Measurements from ENCODE around the gene SDC4.

Gene SDC4

GRCh38 chr20:45317826-45318225 lies 30.4 kb downstream of the SDC4 start:
- H3K4me3 ChIP-seq (replicated peaks; ENCODE audit: low read depth, low read length): no peak overlapping the region
- DNase-seq (ENCODE audit: extremely low read depth, insufficient read length): no peak
- H3K27me3 ChIP-seq (replicated peaks; ENCODE audit: control insufficient read depth, insufficient read depth, low read length): no peaks in the 10 kb centered on the region; the same call in 1 of the 2 replicates
- no peaks in the 10 kb centered on the region for H3K36me3 ChIP-seq (ENCODE audit: control insufficient read depth, insufficient read depth, low read length)
- TF ChIP-seq, protein P1, sequence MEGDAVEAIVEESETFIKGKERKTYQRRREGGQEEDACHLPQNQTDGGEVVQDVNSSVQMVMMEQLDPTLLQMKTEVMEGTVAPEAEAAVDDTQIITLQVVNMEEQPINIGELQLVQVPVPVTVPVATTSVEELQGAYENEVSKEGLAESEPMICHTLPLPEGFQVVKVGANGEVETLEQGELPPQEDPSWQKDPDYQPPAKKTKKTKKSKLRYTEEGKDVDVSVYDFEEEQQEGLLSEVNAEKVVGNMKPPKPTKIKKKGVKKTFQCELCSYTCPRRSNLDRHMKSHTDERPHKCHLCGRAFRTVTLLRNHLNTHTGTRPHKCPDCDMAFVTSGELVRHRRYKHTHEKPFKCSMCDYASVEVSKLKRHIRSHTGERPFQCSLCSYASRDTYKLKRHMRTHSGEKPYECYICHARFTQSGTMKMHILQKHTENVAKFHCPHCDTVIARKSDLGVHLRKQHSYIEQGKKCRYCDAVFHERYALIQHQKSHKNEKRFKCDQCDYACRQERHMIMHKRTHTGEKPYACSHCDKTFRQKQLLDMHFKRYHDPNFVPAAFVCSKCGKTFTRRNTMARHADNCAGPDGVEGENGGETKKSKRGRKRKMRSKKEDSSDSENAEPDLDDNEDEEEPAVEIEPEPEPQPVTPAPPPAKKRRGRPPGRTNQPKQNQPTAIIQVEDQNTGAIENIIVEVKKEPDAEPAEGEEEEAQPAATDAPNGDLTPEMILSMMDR (IDR thresholded peaks at IDR 0.05; ENCODE audit: insufficient read depth, low read length, poor library complexity, severe bottlenecking): no peak

- Histone ChIP-seq H3K27me3 (replicated peaks; ENCODE audit: control insufficient read depth, insufficient read depth, low read length) (no peaks in the 10 kb centered on the region; the same call in 1 of the 2 replicates), H3K36me3 (ENCODE audit: control insufficient read depth, insufficient read depth, low read length) (no peaks in the 10 kb centered on the region), H3K4me3 (replicated peaks; ENCODE audit: low read depth, low read length) (no peak overlapping the region)
- TF ChIP-seq, protein P1 (IDR thresholded peaks at IDR 0.05; ENCODE audit: insufficient read depth, low read length, poor library complexity, severe bottlenecking): no peak
- no peak for DNase-seq (ENCODE audit: extremely low read depth, insufficient read length)
Measured at GRCh38 chr20:45316150-45317080, 31.8 kb downstream of the SDC4 start.

- H3K36me3 ChIP-seq (ENCODE audit: control insufficient read depth, insufficient read depth, low read length): no peaks in the 10 kb centered on the region
- no peaks in the 10 kb centered on the region; the same call in 1 of the 2 replicates for H3K27me3 ChIP-seq (replicated peaks; ENCODE audit: control insufficient read depth, insufficient read depth, low read length)
- DNase-seq (ENCODE audit: extremely low read depth, insufficient read length): no peak
- H3K4me3 ChIP-seq (replicated peaks; ENCODE audit: low read depth, low read length): no peak overlapping the region
- TF ChIP-seq, protein P1 (IDR thresholded peaks at IDR 0.05; ENCODE audit: insufficient read depth, low read length, poor library complexity, severe bottlenecking): no peak
Measured at GRCh38 chr20:45315672-45316071, 32.6 kb downstream of the SDC4 start.

GRCh38 chr20:45313943-45314342 lies 34.3 kb downstream of the SDC4 start:
- Histone ChIP-seq H3K4me3 (replicated peaks; ENCODE audit: low read depth, low read length) (no peak overlapping the region), H3K36me3 (ENCODE audit: control insufficient read depth, insufficient read depth, low read length) (no peaks in the 10 kb centered on the region), H3K27me3 (replicated peaks; ENCODE audit: control insufficient read depth, insufficient read depth, low read length) (no peaks in the 10 kb centered on the region; the same call in 1 of the 2 replicates)
- no peak for DNase-seq (ENCODE audit: extremely low read depth, insufficient read length)
- TF ChIP-seq, protein P1 (IDR thresholded peaks at IDR 0.05; ENCODE audit: insufficient read depth, low read length, poor library complexity, severe bottlenecking): no peak

- TF ChIP-seq, protein P1 (IDR thresholded peaks at IDR 0.05; ENCODE audit: insufficient read depth, low read length, poor library complexity, severe bottlenecking): no peak
- H3K36me3 ChIP-seq (ENCODE audit: control insufficient read depth, insufficient read depth, low read length): no peaks in the 10 kb centered on the region
- DNase-seq (ENCODE audit: extremely low read depth, insufficient read length): no peak
- no peak overlapping the region for H3K4me3 ChIP-seq (replicated peaks; ENCODE audit: low read depth, low read length)
- no peaks in the 10 kb centered on the region; the same call in 1 of the 2 replicates for H3K27me3 ChIP-seq (replicated peaks; ENCODE audit: control insufficient read depth, insufficient read depth, low read length)
Measured at GRCh38 chr20:45313065-45313695, 35.0 kb downstream of the SDC4 start.
